Measurements from ENCODE around the gene RAB11A.

The RAB11A gene

GRCh38 chr15:65893060-65893459 lies 23.8 kb downstream of the RAB11A start:
- Histone ChIP-seq H3K9ac (ENCODE audit: low read depth, low read length) (no peak overlapping the region), H4K20me1 (ENCODE audit: insufficient read depth, low read length) (no peaks in the 10 kb centered on the region; the same call in 1 of the 2 replicates), H2AFZ (ENCODE audit: low read depth, low read length) (no peak overlapping the region), H3K36me3 (ENCODE audit: insufficient read depth, low read length) (peaks cover 59% of the 10 kb centered on the region), H3K27me3 (ENCODE audit: insufficient read depth, low read length, poor library complexity) (no peaks in the 10 kb centered on the region), H3K4me1 (ENCODE audit: insufficient read depth, low read length) (no peaks in the 10 kb centered on the region), H3K4me3 (ENCODE audit: low read depth in 1 of 2, low read length in 2 of 2) (no peak overlapping the region), H3K4me2 (ENCODE audit: insufficient read depth, low read length) (no peak overlapping the region), H3K9me3 (ENCODE audit: insufficient read depth, low read length, severe bottlenecking) (no peaks in the 10 kb centered on the region), H3K79me2 (ENCODE audit: insufficient read depth, low read length) (peaks cover 10% of the 10 kb centered on the region; the same call in 1 of the 2 replicates), H3K27ac (ENCODE audit: low read length) (no peak overlapping the region)
- ATAC-seq (ENCODE audit: insufficient read depth, low read depth): no peak
- DNase-seq: no peak
- TF ChIP-seq, protein P1, sequence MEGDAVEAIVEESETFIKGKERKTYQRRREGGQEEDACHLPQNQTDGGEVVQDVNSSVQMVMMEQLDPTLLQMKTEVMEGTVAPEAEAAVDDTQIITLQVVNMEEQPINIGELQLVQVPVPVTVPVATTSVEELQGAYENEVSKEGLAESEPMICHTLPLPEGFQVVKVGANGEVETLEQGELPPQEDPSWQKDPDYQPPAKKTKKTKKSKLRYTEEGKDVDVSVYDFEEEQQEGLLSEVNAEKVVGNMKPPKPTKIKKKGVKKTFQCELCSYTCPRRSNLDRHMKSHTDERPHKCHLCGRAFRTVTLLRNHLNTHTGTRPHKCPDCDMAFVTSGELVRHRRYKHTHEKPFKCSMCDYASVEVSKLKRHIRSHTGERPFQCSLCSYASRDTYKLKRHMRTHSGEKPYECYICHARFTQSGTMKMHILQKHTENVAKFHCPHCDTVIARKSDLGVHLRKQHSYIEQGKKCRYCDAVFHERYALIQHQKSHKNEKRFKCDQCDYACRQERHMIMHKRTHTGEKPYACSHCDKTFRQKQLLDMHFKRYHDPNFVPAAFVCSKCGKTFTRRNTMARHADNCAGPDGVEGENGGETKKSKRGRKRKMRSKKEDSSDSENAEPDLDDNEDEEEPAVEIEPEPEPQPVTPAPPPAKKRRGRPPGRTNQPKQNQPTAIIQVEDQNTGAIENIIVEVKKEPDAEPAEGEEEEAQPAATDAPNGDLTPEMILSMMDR (IDR thresholded peaks at IDR 0.05; ENCODE audit: borderline replicate concordance, extremely low read depth, low read length, poor library complexity, severe bottlenecking): no peak
- no peak for TF ChIP-seq EZH2 (IDR thresholded peaks at IDR 0.05; ENCODE audit: borderline replicate concordance, low read depth, low read length, severe bottlenecking)

- ATAC-seq (ENCODE audit: insufficient read depth, low read depth) (no peak), DNase-seq (no peak)
- Histone ChIP-seq H3K27ac (ENCODE audit: low read length) (no peak overlapping the region), H3K79me2 (ENCODE audit: insufficient read depth, low read length) (peaks cover 7% of the 10 kb centered on the region; the same call in 1 of the 2 replicates), H3K4me3 (ENCODE audit: low read depth in 1 of 2, low read length in 2 of 2) (no peak overlapping the region), H3K27me3 (ENCODE audit: insufficient read depth, low read length, poor library complexity) (no peaks in the 10 kb centered on the region), H3K36me3 (ENCODE audit: insufficient read depth, low read length) (peaks cover 61% of the 10 kb centered on the region), H3K9me3 (ENCODE audit: insufficient read depth, low read length, severe bottlenecking) (no peaks in the 10 kb centered on the region), H3K9ac (ENCODE audit: low read depth, low read length) (no peak overlapping the region), H2AFZ (ENCODE audit: low read depth, low read length) (no peak overlapping the region), H3K4me2 (ENCODE audit: insufficient read depth, low read length) (no peak overlapping the region), H3K4me1 (ENCODE audit: insufficient read depth, low read length) (no peaks in the 10 kb centered on the region), H4K20me1 (ENCODE audit: insufficient read depth, low read length) (no peaks in the 10 kb centered on the region; the same call in 1 of the 2 replicates)
- no peak for TF ChIP-seq EZH2 (IDR thresholded peaks at IDR 0.05; ENCODE audit: borderline replicate concordance, low read depth, low read length, severe bottlenecking)
- TF ChIP-seq, protein P1 (IDR thresholded peaks at IDR 0.05; ENCODE audit: borderline replicate concordance, extremely low read depth, low read length, poor library complexity, severe bottlenecking): no peak
These were observed 26.9 kb downstream of the RAB11A start for GRCh38 chr15:65896236-65896635.

DNA sequence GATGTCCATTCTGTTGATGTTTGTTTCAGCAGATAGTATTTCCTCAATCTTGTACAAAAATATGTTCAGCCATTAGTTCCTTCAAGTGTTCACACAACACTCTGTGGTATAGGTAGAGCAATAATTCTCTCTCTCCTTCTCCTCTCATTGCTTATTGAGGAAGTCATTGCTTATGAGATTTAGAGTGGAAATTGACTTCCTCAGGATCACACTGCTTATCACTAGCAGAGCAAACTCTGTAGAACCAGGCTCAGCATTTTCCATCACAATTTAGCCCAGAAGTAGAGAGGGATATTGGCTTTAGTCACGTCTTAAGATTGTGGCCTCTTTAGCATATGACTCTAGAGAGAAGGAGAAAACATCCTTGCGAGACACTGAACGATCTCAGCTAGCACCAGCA lies 31.2 kb downstream of the RAB11A start:
- Histone ChIP-seq H3K9ac (ENCODE audit: low read depth, low read length) (no peak overlapping the region), H3K79me2 (ENCODE audit: insufficient read depth, low read length) (no peaks in the 10 kb centered on the region), H4K20me1 (ENCODE audit: insufficient read depth, low read length) (no peaks in the 10 kb centered on the region), H3K9me3 (ENCODE audit: insufficient read depth, low read length, severe bottlenecking) (no peaks in the 10 kb centered on the region), H3K4me1 (ENCODE audit: insufficient read depth, low read length) (no peaks in the 10 kb centered on the region), H3K27me3 (ENCODE audit: insufficient read depth, low read length, poor library complexity) (no peaks in the 10 kb centered on the region), H3K4me3 (ENCODE audit: low read depth in 1 of 2, low read length in 2 of 2) (no peak overlapping the region), H3K4me2 (ENCODE audit: insufficient read depth, low read length) (no peak overlapping the region), H3K27ac (ENCODE audit: low read length) (no peak overlapping the region), H3K36me3 (ENCODE audit: insufficient read depth, low read length) (peaks cover 60% of the 10 kb centered on the region), H2AFZ (ENCODE audit: low read depth, low read length) (no peak overlapping the region)
- TF ChIP-seq, protein P1 (IDR thresholded peaks at IDR 0.05; ENCODE audit: borderline replicate concordance, extremely low read depth, low read length, poor library complexity, severe bottlenecking): no peak
- TF ChIP-seq EZH2 (IDR thresholded peaks at IDR 0.05; ENCODE audit: borderline replicate concordance, low read depth, low read length, severe bottlenecking): no peak
- DNase-seq (no peak), ATAC-seq (ENCODE audit: insufficient read depth, low read depth) (no peak)

- no peak for TF ChIP-seq EZH2 (IDR thresholded peaks at IDR 0.05; ENCODE audit: borderline replicate concordance, low read depth, low read length, severe bottlenecking)
- TF ChIP-seq, protein P1 (IDR thresholded peaks at IDR 0.05; ENCODE audit: borderline replicate concordance, extremely low read depth, low read length, poor library complexity, severe bottlenecking): no peak
- H3K27ac ChIP-seq (ENCODE audit: low read length): no peak overlapping the region
- no peak for ATAC-seq (ENCODE audit: insufficient read depth, low read depth)
- no peak overlapping the region for H3K4me2 ChIP-seq (ENCODE audit: insufficient read depth, low read length)
- H2AFZ ChIP-seq (ENCODE audit: low read depth, low read length): no peak overlapping the region
- no peaks in the 10 kb centered on the region for H3K27me3 ChIP-seq (ENCODE audit: insufficient read depth, low read length, poor library complexity)
- H3K36me3 ChIP-seq (ENCODE audit: insufficient read depth, low read length): peaks cover 52% of the 10 kb centered on the region
- H3K79me2 ChIP-seq (ENCODE audit: insufficient read depth, low read length): no peaks in the 10 kb centered on the region
- no peaks in the 10 kb centered on the region for H4K20me1 ChIP-seq (ENCODE audit: insufficient read depth, low read length)
- no peaks in the 10 kb centered on the region for H3K4me1 ChIP-seq (ENCODE audit: insufficient read depth, low read length)
- DNase-seq: no peak
- no peak overlapping the region for H3K9ac ChIP-seq (ENCODE audit: low read depth, low read length)
- no peak overlapping the region for H3K4me3 ChIP-seq (ENCODE audit: low read depth in 1 of 2, low read length in 2 of 2)
- H3K9me3 ChIP-seq (ENCODE audit: insufficient read depth, low read length, severe bottlenecking): no peaks in the 10 kb centered on the region
These were observed 32.0 kb downstream of the RAB11A start for GRCh38 chr15:65901336-65901735.

Measured in DND-41 (cell line).